ENCODE measurements around the gene MARVELD1.
A peak's percentile ranks its signal among the peaks of the same experiment; 100 is the strongest.

The MARVELD1 gene

GRCh38 chr10:97755718-97756117 lies 42.2 kb downstream of the MARVELD1 start:
- DNase-seq (ENCODE audit: low spot score) = no peak

DNA sequence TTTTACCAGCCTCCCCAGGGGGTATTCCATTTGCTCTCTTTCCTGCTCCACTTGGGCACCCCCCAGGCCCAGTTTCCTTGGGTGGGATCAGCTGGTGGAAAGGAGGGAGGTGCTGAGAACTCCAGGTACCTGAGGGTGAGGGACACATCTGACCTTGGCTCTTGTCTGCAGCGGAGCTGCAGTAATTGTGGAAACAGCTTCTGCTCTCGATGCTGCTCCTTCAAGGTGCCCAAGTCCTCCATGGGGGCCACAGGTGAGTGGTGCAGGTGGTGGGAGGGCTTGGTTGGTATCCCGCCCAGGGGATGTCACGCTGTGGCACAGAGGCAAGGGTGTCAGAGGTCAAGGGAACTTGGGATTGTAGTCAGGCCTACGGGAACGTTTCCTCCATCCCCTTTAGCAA lies 43.9 kb downstream of the MARVELD1 start:
- DNase-seq (ENCODE audit: low spot score) = no peak

GRCh38 chr10:97759158-97759887 lies 45.8 kb downstream of the MARVELD1 start:
- DNase-seq (ENCODE audit: low spot score) = peak; percentile 84

DNA sequence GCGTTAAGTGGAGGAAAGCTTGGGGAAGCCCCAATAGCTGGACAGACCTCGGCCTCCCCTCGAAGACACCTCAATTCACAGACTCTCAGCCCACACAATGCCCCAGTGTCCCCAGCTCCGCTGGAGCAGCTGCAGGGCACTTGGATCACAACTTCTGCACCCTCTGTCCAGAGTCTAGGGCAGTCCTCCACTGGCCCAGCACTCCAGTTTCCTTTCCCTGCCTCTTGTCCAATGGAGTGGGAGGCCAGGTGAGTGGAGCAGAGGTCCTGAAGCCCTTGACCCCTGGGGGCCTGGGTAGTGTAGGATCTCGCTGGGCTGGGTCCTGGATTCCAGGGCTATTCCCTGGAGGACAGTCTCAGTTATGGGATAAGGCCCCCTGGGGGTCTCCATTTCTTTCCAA lies 46.4 kb downstream of the MARVELD1 start:
- DNase-seq (ENCODE audit: low spot score) = no peak

- DNase-seq (ENCODE audit: low spot score) = no peak
These were observed 47.1 kb downstream of the MARVELD1 start for GRCh38 chr10:97760461-97761257.

- no peak for DNase-seq (ENCODE audit: low spot score)
These were observed 47.9 kb downstream of the MARVELD1 start for GRCh38 chr10:97761331-97761865.

GRCh38 chr10:97762056-97762455 lies 48.5 kb downstream of the MARVELD1 start:
- no peak for DNase-seq (ENCODE audit: low spot score)

GRCh38 chr10:97762816-97763215 lies 49.3 kb downstream of the MARVELD1 start:
- DNase-seq (ENCODE audit: low spot score) = peak; percentile 74

DNA sequence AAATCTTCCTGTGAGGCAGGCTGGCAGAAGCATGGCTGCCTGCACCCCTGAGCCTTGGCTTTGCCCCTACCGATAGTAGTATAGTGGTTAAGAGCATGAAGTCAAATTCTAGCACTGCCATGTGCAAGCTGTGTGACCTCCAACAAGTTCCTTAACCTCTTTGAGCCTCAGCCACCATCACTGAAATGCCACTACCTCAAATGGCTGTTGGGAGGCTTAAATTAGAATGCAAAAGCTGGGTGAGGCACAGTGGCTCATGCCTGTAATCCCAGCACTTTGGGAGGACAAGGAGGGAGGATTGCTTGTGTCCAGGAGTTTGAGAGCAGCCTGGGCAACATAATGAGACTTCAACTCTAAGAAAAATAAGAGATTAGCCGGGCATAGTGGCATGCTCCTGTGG lies 49.9 kb downstream of the MARVELD1 start:
- DNase-seq (ENCODE audit: low spot score) = no peak

DNA sequence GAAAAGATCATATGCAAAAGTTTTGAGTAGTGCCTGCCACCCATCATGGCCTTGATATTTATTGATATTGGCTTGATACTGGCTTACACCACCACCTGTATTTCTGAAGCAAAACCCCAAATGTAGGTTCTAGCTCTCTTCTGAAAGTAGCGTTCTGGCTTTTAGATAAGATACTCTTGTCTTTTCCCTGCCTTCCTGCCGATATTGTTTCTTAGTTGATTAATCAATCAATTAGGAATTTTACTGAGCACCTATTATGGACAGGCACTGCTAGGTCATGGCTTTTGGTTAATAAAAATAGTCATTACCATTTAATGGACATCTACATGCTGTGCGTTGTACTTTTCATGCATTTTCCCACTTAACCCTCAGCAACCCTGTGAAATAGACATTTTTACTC lies 50.4 kb downstream of the MARVELD1 start:
- no peak for DNase-seq (ENCODE audit: low spot score)

DNA sequence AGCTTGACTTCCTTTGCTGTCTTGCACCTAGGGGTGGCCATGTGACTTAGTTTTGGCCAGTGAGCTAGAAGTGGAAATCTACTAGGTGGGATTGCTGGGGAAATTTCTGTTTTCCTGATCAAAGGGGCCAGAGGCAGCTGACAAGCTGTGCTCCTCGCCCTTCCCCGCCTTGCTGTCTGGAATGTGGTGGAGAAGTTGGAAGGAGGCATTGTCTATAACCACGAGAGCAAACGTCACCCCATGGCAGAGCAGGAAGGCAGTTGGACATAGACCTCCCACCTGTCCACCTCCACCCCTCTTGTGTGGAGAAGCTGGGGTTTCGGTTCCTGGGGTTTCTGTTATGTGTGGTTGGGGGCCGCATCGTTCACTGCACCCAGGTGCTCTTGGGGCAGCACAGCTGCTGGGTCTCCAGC lies 51.0 kb downstream of the MARVELD1 start:
- no peak for DNase-seq (ENCODE audit: low spot score)

DNA sequence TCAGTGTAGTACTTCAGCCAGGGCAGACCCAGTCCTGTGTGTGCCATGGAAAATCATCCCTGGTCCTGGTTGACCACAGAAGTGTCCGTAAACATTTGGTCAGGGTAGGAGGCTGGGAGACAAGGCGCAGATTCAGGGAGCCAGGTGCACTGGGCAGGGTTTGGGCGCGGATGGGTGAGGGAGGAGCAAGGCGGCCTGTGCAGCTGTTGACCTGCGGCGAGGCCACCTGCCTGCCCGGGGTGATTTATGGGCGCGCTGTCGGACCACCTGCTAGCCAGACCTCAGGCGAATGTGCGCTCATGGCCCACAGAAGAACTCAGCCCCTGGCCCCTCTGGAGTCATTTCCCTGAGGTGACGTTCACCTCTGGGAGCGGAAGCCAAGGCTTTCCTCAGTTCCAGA lies 51.7 kb downstream of the MARVELD1 start:
- no peak for DNase-seq (ENCODE audit: low spot score)

- no peak for DNase-seq (ENCODE audit: low spot score)
These were observed 52.7 kb downstream of the MARVELD1 start for GRCh38 chr10:97766106-97766810.

DNA sequence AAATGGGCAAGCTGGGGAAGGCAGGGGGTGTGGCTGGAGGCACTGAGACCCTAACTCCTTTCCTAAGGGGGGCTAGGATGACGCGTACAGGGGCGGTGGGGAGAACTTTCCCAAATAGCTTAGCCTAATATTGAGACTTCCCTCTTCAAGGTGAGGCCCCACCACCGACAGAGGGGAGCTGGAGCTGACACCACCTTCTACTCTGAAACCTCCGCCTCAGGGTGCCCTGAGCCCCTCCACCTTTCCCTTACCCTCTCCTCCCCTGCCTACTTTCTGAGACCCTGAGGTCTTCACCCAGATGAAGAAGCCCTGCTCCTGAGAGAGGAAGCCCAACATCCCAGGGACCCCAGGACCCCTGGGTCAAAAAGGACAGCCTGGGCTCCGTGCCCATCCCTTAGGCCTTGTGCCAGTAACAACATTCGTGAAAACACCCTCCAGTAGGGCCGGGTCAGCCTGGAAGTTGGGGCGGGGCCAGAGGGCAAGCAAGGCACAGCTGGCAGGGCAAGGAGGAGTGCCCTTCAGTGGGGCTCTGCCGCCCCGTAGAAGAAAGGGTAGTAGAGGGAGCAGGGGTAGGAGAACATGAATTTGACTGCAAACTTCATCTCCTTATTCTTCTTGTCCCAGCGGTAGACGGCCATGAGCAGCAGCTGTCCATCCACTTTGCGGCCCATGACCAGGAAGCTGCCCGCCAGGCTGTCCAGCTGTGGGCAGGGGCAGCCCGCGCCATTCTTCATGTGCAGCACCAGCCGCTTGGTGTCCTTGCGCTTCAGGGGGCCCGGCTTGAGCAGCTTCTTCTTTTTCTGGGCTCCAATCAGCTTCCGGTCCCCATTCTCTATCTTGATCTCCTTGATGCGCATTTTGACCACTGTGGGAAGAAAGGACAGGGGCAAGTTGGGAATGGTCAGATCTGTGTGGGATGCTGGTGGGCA lies 53.7 kb downstream of the MARVELD1 start:
- no peak for DNase-seq (ENCODE audit: low spot score)
